ENCODE results near the gene ABLIM3. TPM values are rescaled to one million over a fixed set of nuclear protein-coding genes. Genes with fewer than 3 reads are reported as not detected.
A peak's percentile ranks its signal among the peaks of the same experiment; 100 is the strongest.

ABLIM3 gene
- total RNA-seq, 1 experiment from 2014 or later: 70.9 TPM

GRCh38 chr5:149138182-149138923, 2.9 kb upstream of the ABLIM3 start:
- no peaks in the 10 kb centered on the region for H3K9me3 Mint-ChIP-seq (ENCODE audit: low read depth, unreplicated experiment)
- CTCF ChIA-PET: interaction anchor here (0.5 kb wide), 1 partner anchor 362 kb away, joined by 3 read pairs; no protein-coding TSS in a partner anchor

GRCh38 chr5:149140197-149141002, 893 bp upstream of the ABLIM3 start:
- CTCF ChIA-PET: interaction anchor here (1.3 to 2.8 kb wide), 4 partner anchors 14 to 34 kb away, joined by 3 to 11 read pairs (median 6); no protein-coding TSS in a partner anchor
- Mint-ChIP-seq H3K4me3 (ENCODE audit: low read depth, unreplicated experiment) (peak overlapping the region; percentile 97), H3K9me3 (ENCODE audit: low read depth, unreplicated experiment) (no peaks in the 10 kb centered on the region), H3K27ac (ENCODE audit: unreplicated experiment) (peak overlapping the region; percentile 97), H3K36me3 (ENCODE audit: insufficient read depth, unreplicated experiment) (peaks cover 46% of the 10 kb centered on the region), H3K4me1 (ENCODE audit: low read depth, unreplicated experiment) (peaks cover 50% of the 10 kb centered on the region), H3K27me3 (ENCODE audit: unreplicated experiment) (no peaks in the 10 kb centered on the region)
- DNase-seq: peak; percentile 48
- TF ChIP-seq, protein P1, sequence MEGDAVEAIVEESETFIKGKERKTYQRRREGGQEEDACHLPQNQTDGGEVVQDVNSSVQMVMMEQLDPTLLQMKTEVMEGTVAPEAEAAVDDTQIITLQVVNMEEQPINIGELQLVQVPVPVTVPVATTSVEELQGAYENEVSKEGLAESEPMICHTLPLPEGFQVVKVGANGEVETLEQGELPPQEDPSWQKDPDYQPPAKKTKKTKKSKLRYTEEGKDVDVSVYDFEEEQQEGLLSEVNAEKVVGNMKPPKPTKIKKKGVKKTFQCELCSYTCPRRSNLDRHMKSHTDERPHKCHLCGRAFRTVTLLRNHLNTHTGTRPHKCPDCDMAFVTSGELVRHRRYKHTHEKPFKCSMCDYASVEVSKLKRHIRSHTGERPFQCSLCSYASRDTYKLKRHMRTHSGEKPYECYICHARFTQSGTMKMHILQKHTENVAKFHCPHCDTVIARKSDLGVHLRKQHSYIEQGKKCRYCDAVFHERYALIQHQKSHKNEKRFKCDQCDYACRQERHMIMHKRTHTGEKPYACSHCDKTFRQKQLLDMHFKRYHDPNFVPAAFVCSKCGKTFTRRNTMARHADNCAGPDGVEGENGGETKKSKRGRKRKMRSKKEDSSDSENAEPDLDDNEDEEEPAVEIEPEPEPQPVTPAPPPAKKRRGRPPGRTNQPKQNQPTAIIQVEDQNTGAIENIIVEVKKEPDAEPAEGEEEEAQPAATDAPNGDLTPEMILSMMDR (IDR thresholded peaks at IDR 0.05; ENCODE audit: unreplicated experiment): no peak
- BruUV-seq (replicated peaks): TSS peak; percentile 38
- intact Hi-C loops (cut with micrococcal nuclease; ENCODE audit: unreplicated experiment): loop anchor here (1.0 to 2.0 kb wide), 3 partner anchors 14 to 89 kb away; no protein-coding TSS in a partner anchor

More at GRCh38 chr5:149138182-149138923, 2.9 kb upstream of the ABLIM3 start:
- Mint-ChIP-seq H3K4me1 (ENCODE audit: low read depth, unreplicated experiment) (peaks cover 56% of the 10 kb centered on the region), H3K36me3 (ENCODE audit: insufficient read depth, unreplicated experiment) (peaks cover 33% of the 10 kb centered on the region), H3K27me3 (ENCODE audit: unreplicated experiment) (no peaks in the 10 kb centered on the region), H3K4me3 (ENCODE audit: low read depth, unreplicated experiment) (no peak overlapping the region), H3K27ac (ENCODE audit: unreplicated experiment) (no peak overlapping the region)
- no peak for DNase-seq
- BruUV-seq (replicated peaks): no TSS peak
- TF ChIP-seq, protein P1 (IDR thresholded peaks at IDR 0.05; ENCODE audit: unreplicated experiment): no peak
- intact Hi-C loops (cut with micrococcal nuclease; ENCODE audit: unreplicated experiment): no loop called here

GRCh38 chr5:149141957-149142851, 911 bp downstream of the ABLIM3 start:
- peak overlapping the region; percentile 91 for H3K27ac Mint-ChIP-seq (ENCODE audit: unreplicated experiment)
- BruUV-seq (replicated peaks): no TSS peak
- H3K27me3 Mint-ChIP-seq (ENCODE audit: unreplicated experiment): no peaks in the 10 kb centered on the region
- DNase-seq: no peak
- CTCF ChIA-PET: interaction anchor here (0.6 to 2.8 kb wide), 17 partner anchors 10 to 216 kb away, joined by 3 to 33 read pairs (median 5); partner anchors contain the start of gene PCYOX1L
- peaks cover 43% of the 10 kb centered on the region for H3K4me1 Mint-ChIP-seq (ENCODE audit: low read depth, unreplicated experiment)
- intact Hi-C loops (cut with micrococcal nuclease; ENCODE audit: unreplicated experiment): loop anchor here (1.0 to 2.0 kb wide), 3 partner anchors 13 to 87 kb away; no protein-coding TSS in a partner anchor
- H3K4me3 Mint-ChIP-seq (ENCODE audit: low read depth, unreplicated experiment): peak overlapping the region; percentile 97
- H3K9me3 Mint-ChIP-seq (ENCODE audit: low read depth, unreplicated experiment): no peaks in the 10 kb centered on the region
- H3K36me3 Mint-ChIP-seq (ENCODE audit: insufficient read depth, unreplicated experiment): peaks cover 54% of the 10 kb centered on the region
- TF ChIP-seq, protein P1 (IDR thresholded peaks at IDR 0.05; ENCODE audit: unreplicated experiment): no peak

Measured in Calu3 (cell line).